Measurements from ENCODE around the gene CORO6. TPM values are rescaled to one million over a fixed set of nuclear protein-coding genes. Genes with fewer than 3 reads are reported as not detected.
"Not testable (repeated sequence)": the region's sequence is repeated elsewhere in the genome, so short reads cannot be mapped to it uniquely, and the experiment has no call there.

Gene CORO6
- total RNA-seq, 1 donor, result 20.3 TPM

DNA sequence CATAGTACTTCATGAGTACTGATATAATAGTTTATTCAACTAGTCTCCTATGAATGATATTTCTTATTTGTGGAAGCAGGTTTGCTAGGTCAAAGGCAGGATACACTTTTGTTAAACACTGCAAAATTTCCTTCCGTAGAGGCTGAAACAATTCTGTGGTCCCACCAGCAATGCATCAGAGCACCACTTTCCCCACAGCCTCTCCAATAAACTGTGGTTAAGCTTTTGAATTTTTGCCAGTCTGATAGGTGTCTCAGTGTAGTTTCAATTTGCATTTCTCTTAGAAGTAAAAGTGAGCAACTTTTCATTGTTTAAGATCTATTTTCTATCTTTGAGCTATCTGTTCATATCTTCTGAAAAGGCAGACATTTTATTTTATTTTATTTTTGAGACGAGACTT lies 36.4 kb upstream of the CORO6 start:
- TF ChIP-seq, protein P1, sequence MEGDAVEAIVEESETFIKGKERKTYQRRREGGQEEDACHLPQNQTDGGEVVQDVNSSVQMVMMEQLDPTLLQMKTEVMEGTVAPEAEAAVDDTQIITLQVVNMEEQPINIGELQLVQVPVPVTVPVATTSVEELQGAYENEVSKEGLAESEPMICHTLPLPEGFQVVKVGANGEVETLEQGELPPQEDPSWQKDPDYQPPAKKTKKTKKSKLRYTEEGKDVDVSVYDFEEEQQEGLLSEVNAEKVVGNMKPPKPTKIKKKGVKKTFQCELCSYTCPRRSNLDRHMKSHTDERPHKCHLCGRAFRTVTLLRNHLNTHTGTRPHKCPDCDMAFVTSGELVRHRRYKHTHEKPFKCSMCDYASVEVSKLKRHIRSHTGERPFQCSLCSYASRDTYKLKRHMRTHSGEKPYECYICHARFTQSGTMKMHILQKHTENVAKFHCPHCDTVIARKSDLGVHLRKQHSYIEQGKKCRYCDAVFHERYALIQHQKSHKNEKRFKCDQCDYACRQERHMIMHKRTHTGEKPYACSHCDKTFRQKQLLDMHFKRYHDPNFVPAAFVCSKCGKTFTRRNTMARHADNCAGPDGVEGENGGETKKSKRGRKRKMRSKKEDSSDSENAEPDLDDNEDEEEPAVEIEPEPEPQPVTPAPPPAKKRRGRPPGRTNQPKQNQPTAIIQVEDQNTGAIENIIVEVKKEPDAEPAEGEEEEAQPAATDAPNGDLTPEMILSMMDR (IDR thresholded peaks at IDR 0.05; ENCODE audit: extremely low read depth, low read depth, low read length), result no peak
- no peak for DNase-seq (ENCODE audit: insufficient read length, low spot score, missing footprints)
- Histone ChIP-seq H3K27me3 (ENCODE audit: insufficient read depth, low read length) (no peaks in the 10 kb centered on the region), H4K20me1 (ENCODE audit: insufficient read depth, low read length) (no peaks in the 10 kb centered on the region), H3K9me3 (ENCODE audit: low read depth, low read length) (no peaks in the 10 kb centered on the region), H3K36me3 (ENCODE audit: insufficient read depth, low read length) (no peaks in the 10 kb centered on the region), H3K4me3 (ENCODE audit: insufficient read depth, low read length) (no peak overlapping the region), H3K4me2 (ENCODE audit: insufficient read depth, low read length) (no peak overlapping the region), H3K27ac (ENCODE audit: low read depth, low read length) (no peak overlapping the region), H2AFZ (ENCODE audit: low read length) (no peak overlapping the region), H3K79me2 (ENCODE audit: insufficient read depth, low read length) (no peaks in the 10 kb centered on the region), H3K4me1 (ENCODE audit: insufficient read depth, low read length) (peaks cover 11% of the 10 kb centered on the region)

DNA sequence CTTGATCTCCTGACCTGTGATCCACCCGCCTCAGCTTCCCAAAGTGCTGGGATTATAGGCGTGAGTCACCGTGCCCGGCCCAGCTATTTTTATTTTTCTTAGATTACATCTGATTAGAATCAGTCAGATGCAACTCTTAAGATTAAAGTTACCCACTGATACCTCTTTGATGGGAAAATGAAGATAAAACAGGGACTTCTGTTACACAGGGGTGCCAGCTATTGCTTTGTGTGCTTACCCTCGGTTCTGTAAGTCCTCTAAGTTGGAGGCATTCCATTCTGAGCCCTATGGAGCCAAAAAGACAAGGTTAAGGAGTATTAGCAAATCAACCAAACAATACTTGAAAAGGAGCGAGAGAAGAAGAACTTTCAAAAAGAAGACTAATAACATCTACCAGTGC lies 32.6 kb upstream of the CORO6 start:
- H3K4me3 ChIP-seq (ENCODE audit: insufficient read depth, low read length), result no peak overlapping the region
- H3K4me1 ChIP-seq (ENCODE audit: insufficient read depth, low read length), result peaks cover 3% of the 10 kb centered on the region
- DNase-seq (ENCODE audit: insufficient read length, low spot score, missing footprints), result no peak
- H3K9me3 ChIP-seq (ENCODE audit: low read depth, low read length), result no peaks in the 10 kb centered on the region
- no peaks in the 10 kb centered on the region for H3K27me3 ChIP-seq (ENCODE audit: insufficient read depth, low read length)
- no peak overlapping the region for H2AFZ ChIP-seq (ENCODE audit: low read length)
- H3K27ac ChIP-seq (ENCODE audit: low read depth, low read length), result no peak overlapping the region
- no peaks in the 10 kb centered on the region for H3K36me3 ChIP-seq (ENCODE audit: insufficient read depth, low read length)
- TF ChIP-seq, protein P1 (IDR thresholded peaks at IDR 0.05; ENCODE audit: extremely low read depth, low read depth, low read length), result no peak
- no peak overlapping the region for H3K4me2 ChIP-seq (ENCODE audit: insufficient read depth, low read length)
- no peaks in the 10 kb centered on the region for H4K20me1 ChIP-seq (ENCODE audit: insufficient read depth, low read length)
- H3K79me2 ChIP-seq (ENCODE audit: insufficient read depth, low read length), result no peaks in the 10 kb centered on the region

DNA sequence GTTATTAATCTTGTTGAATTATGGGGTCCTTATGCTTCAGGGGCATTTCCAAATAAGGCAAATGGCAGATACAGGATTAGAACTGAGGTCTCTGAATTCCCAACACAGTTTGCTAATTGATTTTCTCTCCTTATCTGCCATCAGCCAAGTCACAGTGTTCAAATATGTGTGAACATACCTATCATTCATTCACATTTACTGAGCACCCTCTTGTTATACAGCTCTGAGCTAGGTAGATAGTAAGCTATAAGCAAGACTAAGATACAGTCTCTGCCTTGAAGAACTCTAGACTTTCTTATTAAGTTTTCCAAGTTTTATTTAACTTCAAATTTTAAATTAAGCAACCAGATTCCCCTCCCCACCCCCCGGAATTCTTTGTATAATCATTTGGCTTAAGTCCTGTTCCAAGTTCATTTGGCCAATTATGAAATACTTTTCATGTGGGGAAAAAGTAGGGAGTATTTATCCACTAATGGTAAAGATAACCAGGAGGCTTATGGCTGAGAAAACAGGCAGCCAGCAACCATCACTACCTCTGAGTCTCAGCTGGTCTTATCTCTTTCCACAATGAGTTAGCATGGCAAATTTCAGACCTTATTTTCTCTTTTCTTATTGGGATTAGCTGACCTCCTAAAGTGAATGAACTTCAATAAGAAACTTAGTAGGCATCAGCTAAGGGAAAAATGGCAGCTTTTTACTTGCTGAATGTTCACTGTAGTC lies 31.4 kb upstream of the CORO6 start:
- TF ChIP-seq, protein P1 (IDR thresholded peaks at IDR 0.05; ENCODE audit: extremely low read depth, low read depth, low read length), result no peak
- no peaks in the 10 kb centered on the region for H3K27me3 ChIP-seq (ENCODE audit: insufficient read depth, low read length)
- H3K4me3 ChIP-seq (ENCODE audit: insufficient read depth, low read length), result no peak overlapping the region
- H3K36me3 ChIP-seq (ENCODE audit: insufficient read depth, low read length), result no peaks in the 10 kb centered on the region
- H2AFZ ChIP-seq (ENCODE audit: low read length), result no peak overlapping the region
- no peak overlapping the region for H3K27ac ChIP-seq (ENCODE audit: low read depth, low read length)
- H3K4me1 ChIP-seq (ENCODE audit: insufficient read depth, low read length), result peaks cover 3% of the 10 kb centered on the region
- DNase-seq (ENCODE audit: insufficient read length, low spot score, missing footprints), result no peak
- no peak overlapping the region for H3K4me2 ChIP-seq (ENCODE audit: insufficient read depth, low read length)
- H3K79me2 ChIP-seq (ENCODE audit: insufficient read depth, low read length), result no peaks in the 10 kb centered on the region
- H4K20me1 ChIP-seq (ENCODE audit: insufficient read depth, low read length), result no peaks in the 10 kb centered on the region
- no peaks in the 10 kb centered on the region for H3K9me3 ChIP-seq (ENCODE audit: low read depth, low read length)

DNA sequence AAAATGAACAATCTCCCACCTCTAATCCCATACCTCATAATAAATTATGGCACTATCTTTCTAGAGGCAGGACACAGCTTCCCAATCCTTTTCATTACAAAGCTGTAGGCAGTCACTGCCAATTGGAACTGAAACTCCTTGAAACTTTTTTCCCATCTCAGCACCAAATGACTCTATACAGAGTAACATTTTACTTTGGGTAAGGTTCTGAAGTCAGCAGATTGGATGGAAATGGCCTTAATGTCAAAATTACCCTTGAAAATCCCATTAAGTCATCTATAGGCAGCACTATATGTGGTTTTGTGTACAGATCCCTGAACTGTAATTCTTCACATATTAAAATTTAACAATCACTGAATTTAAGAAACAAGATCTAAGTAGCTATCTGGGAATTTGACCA lies 30.3 kb upstream of the CORO6 start:
- TF ChIP-seq, protein P1 (IDR thresholded peaks at IDR 0.05; ENCODE audit: extremely low read depth, low read depth, low read length), result no peak
- Histone ChIP-seq H3K4me3 (ENCODE audit: insufficient read depth, low read length) (no peak overlapping the region), H4K20me1 (ENCODE audit: insufficient read depth, low read length) (no peaks in the 10 kb centered on the region), H3K4me1 (ENCODE audit: insufficient read depth, low read length) (peaks cover 3% of the 10 kb centered on the region), H3K79me2 (ENCODE audit: insufficient read depth, low read length) (no peaks in the 10 kb centered on the region), H3K9me3 (ENCODE audit: low read depth, low read length) (no peaks in the 10 kb centered on the region), H3K27ac (ENCODE audit: low read depth, low read length) (no peak overlapping the region), H3K36me3 (ENCODE audit: insufficient read depth, low read length) (no peaks in the 10 kb centered on the region), H2AFZ (ENCODE audit: low read length) (no peak overlapping the region), H3K27me3 (ENCODE audit: insufficient read depth, low read length) (no peaks in the 10 kb centered on the region), H3K4me2 (ENCODE audit: insufficient read depth, low read length) (no peak overlapping the region)
- DNase-seq (ENCODE audit: insufficient read length, low spot score, missing footprints), result no peak

DNA sequence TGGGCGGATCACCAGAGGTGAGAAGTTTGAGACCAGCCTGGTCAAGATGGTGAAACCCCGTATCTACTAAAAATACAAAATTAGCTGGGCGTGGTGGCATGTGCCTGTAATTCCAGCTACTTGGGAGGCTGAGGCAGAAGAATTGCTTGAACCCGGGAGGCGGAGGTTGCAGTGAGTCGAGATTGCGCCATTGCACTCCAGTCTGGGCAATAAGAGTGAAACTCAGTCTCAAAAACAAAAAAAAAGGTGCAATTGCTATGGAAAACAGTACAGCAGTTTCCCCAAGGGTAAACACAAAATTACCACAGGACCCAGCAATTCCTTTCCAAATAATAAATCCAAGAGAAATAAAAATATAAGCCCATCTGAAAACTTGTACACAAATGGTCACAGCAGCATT lies 29.2 kb upstream of the CORO6 start:
- not testable (repeated sequence) for H4K20me1 ChIP-seq (ENCODE audit: insufficient read depth, low read length); H3K36me3 ChIP-seq (ENCODE audit: insufficient read depth, low read length); H3K4me2 ChIP-seq (ENCODE audit: insufficient read depth, low read length); H3K9me3 ChIP-seq (ENCODE audit: low read depth, low read length); H2AFZ ChIP-seq (ENCODE audit: low read length); H3K27ac ChIP-seq (ENCODE audit: low read depth, low read length); H3K4me1 ChIP-seq (ENCODE audit: insufficient read depth, low read length); H3K4me3 ChIP-seq (ENCODE audit: insufficient read depth, low read length); H3K79me2 ChIP-seq (ENCODE audit: insufficient read depth, low read length); H3K27me3 ChIP-seq (ENCODE audit: insufficient read depth, low read length); DNase-seq (ENCODE audit: insufficient read length, low spot score, missing footprints)

Measured in osteoblast (primary cell).